ENCODE results near the gene IL1R2. TPM values are rescaled to one million over a fixed set of nuclear protein-coding genes. Genes with fewer than 3 reads are reported as not detected.

IL1R2 gene
- total RNA-seq, 2 donors from 2014 or later, result 0.73 TPM; not detected in 1

DNA sequence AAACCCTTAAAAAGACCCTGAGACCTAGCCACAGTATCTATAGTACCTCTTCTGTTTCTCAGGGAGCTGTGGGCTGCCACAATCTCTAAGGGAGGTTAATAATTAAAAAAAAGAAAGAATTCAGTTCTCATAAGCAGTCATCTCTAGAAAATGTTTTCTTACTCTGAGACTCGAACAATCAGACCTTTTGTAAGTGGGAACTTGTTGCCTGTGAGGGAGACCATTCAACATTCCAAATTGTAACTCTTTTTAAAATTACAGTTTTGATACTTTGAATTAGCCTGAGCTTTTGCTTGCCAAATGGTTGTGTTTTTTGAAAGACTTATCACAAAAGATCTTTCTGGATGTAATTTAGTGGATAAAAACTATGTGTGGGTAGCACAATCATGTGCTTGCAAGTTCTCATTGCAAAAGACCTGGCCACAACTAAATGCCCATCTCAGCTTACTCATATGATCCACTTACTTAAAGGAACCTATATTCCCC, 33.3 kb downstream of the IL1R2 start:
- peaks cover 1% of the 10 kb centered on the region for H3K9me3 Mint-ChIP-seq
- no peaks in the 10 kb centered on the region for H3K4me1 ChIP-seq (ENCODE audit: control insufficient read depth, insufficient read depth, low read length)
- DNase-seq, result no peak
- 80 to 100% methylated on average over 1 of the region's 1 CpG for WGBS, 2 experiments (ENCODE audit: insufficient coverage in 1 of 2, insufficient read length in 1 of 2)
- H3K9me3 ChIP-seq (ENCODE audit: control insufficient read depth, low read length), result no peaks in the 10 kb centered on the region
- no peak for TF ChIP-seq CTCF (conservative IDR thresholded peaks at IDR 0.05)
- H3K27ac Mint-ChIP-seq, result no peak overlapping the region
- H3K27ac ChIP-seq (ENCODE audit: low read depth, low read length), result no peak overlapping the region
- H3K36me3 Mint-ChIP-seq (ENCODE audit: low read depth), result no peaks in the 10 kb centered on the region
- H3K27me3 ChIP-seq (ENCODE audit: control insufficient read depth, insufficient read depth, low read length, poor library complexity, severe bottlenecking), result no peaks in the 10 kb centered on the region
- no peak overlapping the region for H3K9ac ChIP-seq (ENCODE audit: extremely low read depth, low read length, poor library complexity, severe bottlenecking)
- H3K27me3 Mint-ChIP-seq (ENCODE audit: insufficient read depth), result peaks cover 4% of the 10 kb centered on the region
- H3K4me1 Mint-ChIP-seq, result peaks cover 4% of the 10 kb centered on the region
- H3K4me3 Mint-ChIP-seq, result no peak overlapping the region
- H3K36me3 ChIP-seq (ENCODE audit: control insufficient read depth, insufficient read depth, low read length), result no peaks in the 10 kb centered on the region
- H3K4me3 ChIP-seq (ENCODE audit: low read length), result no peak overlapping the region

DNA sequence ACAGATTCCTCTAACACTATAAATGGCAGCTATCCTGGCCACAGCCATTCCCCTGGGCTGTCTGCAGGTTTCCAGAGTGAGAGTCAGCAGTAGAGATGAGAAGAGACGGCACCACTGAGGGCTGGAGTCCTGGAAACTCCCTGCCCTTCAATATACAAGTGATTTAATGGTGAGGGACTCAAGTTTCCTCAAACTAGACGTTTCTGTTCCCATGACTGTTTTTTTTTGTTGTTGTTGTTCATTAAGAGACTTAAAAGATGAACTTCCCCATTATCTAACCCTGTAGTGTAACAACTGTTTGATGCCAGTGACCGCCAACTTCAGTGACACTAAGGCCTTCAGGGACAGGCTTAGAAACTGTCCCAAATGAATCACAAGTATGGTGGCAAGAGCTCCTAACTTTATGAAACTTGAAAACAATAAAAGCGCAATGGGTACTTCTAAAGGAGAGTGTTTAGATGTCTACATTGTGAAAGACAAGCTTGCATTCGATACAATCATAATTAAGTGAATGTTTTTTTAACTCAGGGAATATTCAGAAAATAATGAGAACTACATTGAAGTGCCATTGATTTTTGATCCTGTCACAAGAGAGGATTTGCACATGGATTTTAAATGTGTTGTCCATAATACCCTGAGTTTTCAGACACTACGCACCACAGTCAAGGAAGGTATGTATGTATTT, 34.0 kb downstream of the IL1R2 start:
- no peaks in the 10 kb centered on the region for H3K27me3 ChIP-seq (ENCODE audit: control insufficient read depth, insufficient read depth, low read length, poor library complexity, severe bottlenecking)
- no peaks in the 10 kb centered on the region for H3K36me3 ChIP-seq (ENCODE audit: control insufficient read depth, insufficient read depth, low read length)
- no peak overlapping the region for H3K4me3 Mint-ChIP-seq
- no peak for DNase-seq
- no peaks in the 10 kb centered on the region for H3K36me3 Mint-ChIP-seq (ENCODE audit: low read depth)
- no peaks in the 10 kb centered on the region for H3K4me1 ChIP-seq (ENCODE audit: control insufficient read depth, insufficient read depth, low read length)
- no peak for TF ChIP-seq CTCF (conservative IDR thresholded peaks at IDR 0.05)
- peaks cover 4% of the 10 kb centered on the region for H3K4me1 Mint-ChIP-seq
- no peak overlapping the region for H3K9ac ChIP-seq (ENCODE audit: extremely low read depth, low read length, poor library complexity, severe bottlenecking)
- peaks cover 1% of the 10 kb centered on the region for H3K9me3 Mint-ChIP-seq
- no peaks in the 10 kb centered on the region for H3K9me3 ChIP-seq (ENCODE audit: control insufficient read depth, low read length)
- H3K4me3 ChIP-seq (ENCODE audit: low read length), result no peak overlapping the region
- H3K27ac Mint-ChIP-seq, result no peak overlapping the region
- no peak overlapping the region for H3K27ac ChIP-seq (ENCODE audit: low read depth, low read length)
- 83 to 100% methylated on average over 3 to 6 of the region's 6 CpGs for WGBS, 2 experiments (ENCODE audit: insufficient coverage in 1 of 2, insufficient read length in 1 of 2)
- no peaks in the 10 kb centered on the region for H3K27me3 Mint-ChIP-seq (ENCODE audit: insufficient read depth)

- Mint-ChIP-seq H3K4me3 (no peak overlapping the region), H3K27ac (no peak overlapping the region), H3K4me1 (no peaks in the 10 kb centered on the region), H3K9me3 (peaks cover 1% of the 10 kb centered on the region), H3K36me3 (ENCODE audit: low read depth) (no peaks in the 10 kb centered on the region), H3K27me3 (ENCODE audit: insufficient read depth) (no peaks in the 10 kb centered on the region)
- no peak for DNase-seq
- H3K36me3 ChIP-seq (ENCODE audit: control insufficient read depth, insufficient read depth, low read length), result no peaks in the 10 kb centered on the region
- no peaks in the 10 kb centered on the region for H3K27me3 ChIP-seq (ENCODE audit: control insufficient read depth, insufficient read depth, low read length, poor library complexity, severe bottlenecking)
- 77 to 89% methylated on average over 6 to 8 of the region's 8 CpGs for WGBS, 2 experiments (ENCODE audit: insufficient coverage in 1 of 2, insufficient read length in 1 of 2)
- no peaks in the 10 kb centered on the region for H3K4me1 ChIP-seq (ENCODE audit: control insufficient read depth, insufficient read depth, low read length)
- H3K9me3 ChIP-seq (ENCODE audit: control insufficient read depth, low read length), result no peaks in the 10 kb centered on the region
- H3K9ac ChIP-seq (ENCODE audit: extremely low read depth, low read length, poor library complexity, severe bottlenecking), result no peak overlapping the region
- no peak overlapping the region for H3K4me3 ChIP-seq (ENCODE audit: low read length)
- H3K27ac ChIP-seq (ENCODE audit: low read depth, low read length), result no peak overlapping the region
- no peak for TF ChIP-seq CTCF (conservative IDR thresholded peaks at IDR 0.05)
These were observed 35.5 kb downstream of the IL1R2 start for GRCh38 chr2:102027036-102027980.

All from endodermal cell (in vitro differentiated cells).